ENCODE results near the gene IGIP.

DNA sequence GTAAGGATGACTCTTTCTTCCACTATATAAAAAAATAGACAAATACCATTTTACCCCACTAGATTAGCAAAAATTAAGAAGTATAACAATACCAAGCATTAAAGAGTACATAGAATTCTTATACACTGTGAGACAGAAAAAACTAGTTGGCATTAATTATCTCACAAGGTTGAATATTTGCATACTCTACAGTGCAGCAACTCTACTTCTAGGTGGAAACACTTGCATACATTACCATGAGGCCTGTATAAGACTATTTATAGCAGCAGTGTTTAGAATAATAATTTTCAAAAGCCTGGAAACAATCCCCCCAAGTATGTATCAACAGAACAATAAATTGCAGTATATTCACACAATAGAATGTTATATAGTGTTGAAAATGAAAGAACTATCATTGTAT lies 30.8 kb upstream of the IGIP start:
- TF ChIP-seq ZNF274 (IDR thresholded peaks at IDR 0.05; ENCODE audit: low read depth, low read length) (no peak), YY1 (IDR thresholded peaks at IDR 0.05; ENCODE audit: insufficient read depth, insufficient read length) (no peak)

Data from NT2/D1 (cell line).